Activated T-cell treated with anti-CD3 and anti-CD28 coated beads, Interleukin-2, amount 50 U/mL, for 1 hour (primary cell): ENCODE data around the gene EIF1.

Experiments used
- DNase-seq: peaks from one replicate; pipeline ENCODE4 v3.0.0-alpha.2; 2020

EIF1 gene

GRCh38 chr17:41738077-41738800 is 49.6 kb downstream of the EIF1 start:
- peak; percentile 83 for DNase-seq

GRCh38 chr17:41738801-41739112 is 50.1 kb downstream of the EIF1 start:
- no peak for DNase-seq

GRCh38 chr17:41739661-41740352 is 51.1 kb downstream of the EIF1 start:
- DNase-seq: no peak

- DNase-seq: no peak
These were observed 51.8 kb downstream of the EIF1 start for GRCh38 chr17:41740506-41740905.

GRCh38 chr17:41741709-41742108 is 53.0 kb downstream of the EIF1 start:
- no peak for DNase-seq
